Panc1 (cell line): ENCODE results near the gene VTI1A. TPM values are rescaled to one million over a fixed set of nuclear protein-coding genes. Genes with fewer than 3 reads are reported as not detected.

Source experiments
- ATAC-seq: fragments of 200-7000 bp; cut with Tn5 transposase; 2 replicates; pipeline ENCODE4 v1.9.1; 2020; ENCODE audit warnings: mild to moderate bottlenecking, moderate library complexity
- BruUV-seq: library from RNA; stranded (reverse); fragments of 400-500 nt; replicated peaks from 2 replicates; lab custom pipeline; 2021; lab: Mats Ljungman, UMichigan
- CTCF ChIA-PET: fragments of 300-600 bp; sonication (Branson Sonifier 250); formaldehyde crosslinking; loops from one replicate; lab custom pipeline; 2022; ENCODE audit warnings: antibody characterized with exemption; lab: Charles Lee
- POLR2A ChIA-PET: fragments of 300-600 bp; sonication (Branson Sonifier 250); formaldehyde crosslinking; loops from one replicate; lab custom pipeline; 2022; ENCODE audit warnings: antibody characterized with exemption; lab: Charles Lee
- DNase-seq: peaks from one replicate; pipeline ENCODE4 v3.0.0-alpha.2; 2010; ENCODE audit warnings: low read depth, low spot score
- H3K27ac ChIP-seq: 2 replicates; pipeline ENCODE4 v1.5.1; 2011; ENCODE audit warnings: mild to moderate bottlenecking, low read length, inconsistent platforms
- H3K27me3 ChIP-seq: fragments of 200-500 bp; sonication (Bioruptor generic); 2 replicates; pipeline ENCODE4 v1.6.0; 2014; ENCODE audit warnings: low read length, inconsistent platforms; ENCODE audit not compliant: control insufficient read depth, insufficient read depth
- H3K36me3 ChIP-seq: fragments of 200-500 bp; sonication (Bioruptor generic); 2 replicates; pipeline ENCODE4 v1.5.1; 2014; ENCODE audit warnings: inconsistent platforms, mild to moderate bottlenecking, low read length, moderate library complexity; ENCODE audit not compliant: control insufficient read depth, insufficient read depth
- H3K4me1 ChIP-seq: 2 replicates; pipeline ENCODE4 v1.5.1; 2011; ENCODE audit warnings: inconsistent platforms, mild to moderate bottlenecking, low read length, moderate library complexity; ENCODE audit not compliant: control insufficient read depth, insufficient read depth
- H3K4me3 ChIP-seq, 2 experiments: 2 replicates each; pipeline ENCODE4 v1.5.1; 2011 to 2012; ENCODE audit warnings: low read depth in 2 of 2, low read length in 2 of 2, mild to moderate bottlenecking in 2 of 2, inconsistent platforms in 1 of 2, moderate library complexity in 1 of 2
- H3K9me3 ChIP-seq: fragments of 200-500 bp; sonication (Bioruptor generic); 2 replicates; pipeline ENCODE4 v1.5.1; 2014; ENCODE audit warnings: low read depth, mild to moderate bottlenecking, inconsistent platforms, low read length, moderate library complexity; ENCODE audit not compliant: control insufficient read depth, insufficient read depth
- POLR2AphosphoS5 ChIP-seq: IDR thresholded peaks from 2 replicates; pipeline ENCODE4 v1.6.1; 2012; ENCODE audit warnings: mild to moderate bottlenecking, low read depth, low read length, moderate library complexity
- SIN3A ChIP-seq: IDR thresholded peaks from 2 replicates; pipeline ENCODE4 v1.6.1; 2012; ENCODE audit warnings: low read depth, mild to moderate bottlenecking, low read length, moderate library complexity, borderline replicate concordance; ENCODE audit not compliant: insufficient read depth
- TCF7L2 ChIP-seq: IDR thresholded peaks from 2 replicates; pipeline ENCODE4 v1.6.1; 2011; ENCODE audit warnings: mild to moderate bottlenecking, low read depth, low read length, inconsistent platforms
- in situ Hi-C: cut with HindIII; loops from 2 replicates; pipeline ENCODE4 v1.10.0; 2016; ENCODE audit warnings: low sequenced_read_pairs, low pct_unique_long_range_greater_than_20kb
- intact Hi-C: fragments of 100-400 bp; cut with micrococcal nuclease; formaldehyde crosslinking; loops from one replicate; pipeline ENCODE4 v1.10.0; 2022; ENCODE audit not compliant: unreplicated experiment
- total RNA-seq: library from RNA; stranded (reverse); gene quantifications from one replicate; pipeline ENCODE4 v1.2.1, GENCODE V29; 2021; ENCODE audit not compliant: unreplicated experiment
- TF ChIP-seq, protein P1 (sequence below): fragments of 450-650 bp; IDR thresholded peaks from 2 replicates; pipeline ENCODE4 v1.5.1; 2017; ENCODE audit warnings: mild to moderate bottlenecking
- TF ChIP-seq, protein P2 (sequence below), 2 experiments: IDR thresholded peaks; 2 replicates each; pipeline ENCODE4 v1.6.1; 2011 to 2012; ENCODE audit warnings: low read depth in 2 of 2, control low read depth in 1 of 2, low read length in 1 of 2, mild to moderate bottlenecking in 1 of 2, moderate library complexity in 1 of 2; ENCODE audit not compliant: insufficient read depth in 1 of 2

VTI1A gene
- total RNA-seq, 1 experiment from 2014 or later = 36.3 TPM

DNA sequence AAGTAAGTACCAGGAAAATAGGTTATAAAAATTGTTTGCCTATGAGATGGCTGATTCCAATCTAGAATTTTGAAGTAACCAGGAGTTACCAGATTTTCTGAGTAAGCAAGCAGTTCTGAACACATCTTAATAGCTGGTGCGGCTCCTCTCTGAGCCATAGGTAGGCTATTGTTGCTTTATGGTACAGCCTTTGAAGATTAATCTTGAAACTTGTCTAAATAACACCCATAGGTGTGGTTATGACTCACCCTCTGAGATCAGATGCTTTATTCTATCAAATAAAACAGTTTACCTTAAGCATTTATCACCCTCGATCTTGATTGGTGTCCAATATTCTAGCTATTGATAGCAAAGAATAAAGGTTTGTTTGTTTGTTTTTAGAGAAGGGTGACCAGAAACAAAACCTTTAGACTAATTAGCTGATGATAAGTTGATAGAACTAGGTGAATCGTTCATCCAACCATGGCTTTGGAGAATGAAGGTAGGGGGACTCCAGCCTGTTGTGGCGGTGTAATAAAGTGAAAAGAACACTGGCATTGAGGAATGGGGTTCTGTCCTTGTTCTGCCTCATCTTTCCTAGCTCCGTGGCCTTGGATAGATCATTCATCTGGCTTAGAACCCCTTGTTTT, 72.2 kb downstream of the VTI1A start:
- Histone ChIP-seq H3K27me3 (no peaks in the 10 kb centered on the region), H3K27ac (no peak overlapping the region), H3K36me3 (no peaks in the 10 kb centered on the region), H3K4me3 (no peak overlapping the region), H3K9me3 (no peaks in the 10 kb centered on the region), H3K4me1 (peaks cover 6% of the 10 kb centered on the region; the same call in 1 of the 2 replicates)
- TF ChIP-seq, protein P1, sequence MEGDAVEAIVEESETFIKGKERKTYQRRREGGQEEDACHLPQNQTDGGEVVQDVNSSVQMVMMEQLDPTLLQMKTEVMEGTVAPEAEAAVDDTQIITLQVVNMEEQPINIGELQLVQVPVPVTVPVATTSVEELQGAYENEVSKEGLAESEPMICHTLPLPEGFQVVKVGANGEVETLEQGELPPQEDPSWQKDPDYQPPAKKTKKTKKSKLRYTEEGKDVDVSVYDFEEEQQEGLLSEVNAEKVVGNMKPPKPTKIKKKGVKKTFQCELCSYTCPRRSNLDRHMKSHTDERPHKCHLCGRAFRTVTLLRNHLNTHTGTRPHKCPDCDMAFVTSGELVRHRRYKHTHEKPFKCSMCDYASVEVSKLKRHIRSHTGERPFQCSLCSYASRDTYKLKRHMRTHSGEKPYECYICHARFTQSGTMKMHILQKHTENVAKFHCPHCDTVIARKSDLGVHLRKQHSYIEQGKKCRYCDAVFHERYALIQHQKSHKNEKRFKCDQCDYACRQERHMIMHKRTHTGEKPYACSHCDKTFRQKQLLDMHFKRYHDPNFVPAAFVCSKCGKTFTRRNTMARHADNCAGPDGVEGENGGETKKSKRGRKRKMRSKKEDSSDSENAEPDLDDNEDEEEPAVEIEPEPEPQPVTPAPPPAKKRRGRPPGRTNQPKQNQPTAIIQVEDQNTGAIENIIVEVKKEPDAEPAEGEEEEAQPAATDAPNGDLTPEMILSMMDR = no peak
- TF ChIP-seq POLR2AphosphoS5 (no peak), TCF7L2 (0 out of 2 replicates have a peak, but pooled peaks have one; percentile 29)
- POLR2A ChIA-PET = no interaction called here
- ATAC-seq = no peak; the same call in 1 of the 2 replicates
- in situ Hi-C loops (no loop called here), intact Hi-C loops (no loop called here)
- BruUV-seq = no TSS peak
- no peak for DNase-seq
- CTCF ChIA-PET = no interaction called here

DNA sequence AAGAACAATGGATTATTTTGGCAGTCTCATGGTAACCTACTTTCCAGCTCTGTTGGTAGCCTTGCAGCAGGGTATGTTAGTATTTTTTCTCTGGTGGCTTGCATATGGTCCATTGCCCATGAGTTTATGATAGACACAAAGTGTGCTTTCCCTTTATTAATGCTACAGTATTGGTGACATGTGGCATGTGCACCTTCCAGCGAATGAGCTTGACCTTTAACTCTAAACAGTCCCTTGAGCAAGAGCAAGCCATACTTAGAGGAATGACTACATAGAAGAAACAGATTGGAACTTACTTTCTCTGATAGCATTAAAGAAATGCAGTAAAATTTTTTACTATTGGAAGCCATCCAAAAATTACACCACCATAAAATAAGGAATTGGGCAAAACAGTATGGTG, 73.9 kb downstream of the VTI1A start:
- no peaks in the 10 kb centered on the region for H3K9me3 ChIP-seq
- no peaks in the 10 kb centered on the region for H3K36me3 ChIP-seq
- in situ Hi-C loops (no loop called here), intact Hi-C loops (no loop called here)
- BruUV-seq = no TSS peak
- TF ChIP-seq, protein P2, sequence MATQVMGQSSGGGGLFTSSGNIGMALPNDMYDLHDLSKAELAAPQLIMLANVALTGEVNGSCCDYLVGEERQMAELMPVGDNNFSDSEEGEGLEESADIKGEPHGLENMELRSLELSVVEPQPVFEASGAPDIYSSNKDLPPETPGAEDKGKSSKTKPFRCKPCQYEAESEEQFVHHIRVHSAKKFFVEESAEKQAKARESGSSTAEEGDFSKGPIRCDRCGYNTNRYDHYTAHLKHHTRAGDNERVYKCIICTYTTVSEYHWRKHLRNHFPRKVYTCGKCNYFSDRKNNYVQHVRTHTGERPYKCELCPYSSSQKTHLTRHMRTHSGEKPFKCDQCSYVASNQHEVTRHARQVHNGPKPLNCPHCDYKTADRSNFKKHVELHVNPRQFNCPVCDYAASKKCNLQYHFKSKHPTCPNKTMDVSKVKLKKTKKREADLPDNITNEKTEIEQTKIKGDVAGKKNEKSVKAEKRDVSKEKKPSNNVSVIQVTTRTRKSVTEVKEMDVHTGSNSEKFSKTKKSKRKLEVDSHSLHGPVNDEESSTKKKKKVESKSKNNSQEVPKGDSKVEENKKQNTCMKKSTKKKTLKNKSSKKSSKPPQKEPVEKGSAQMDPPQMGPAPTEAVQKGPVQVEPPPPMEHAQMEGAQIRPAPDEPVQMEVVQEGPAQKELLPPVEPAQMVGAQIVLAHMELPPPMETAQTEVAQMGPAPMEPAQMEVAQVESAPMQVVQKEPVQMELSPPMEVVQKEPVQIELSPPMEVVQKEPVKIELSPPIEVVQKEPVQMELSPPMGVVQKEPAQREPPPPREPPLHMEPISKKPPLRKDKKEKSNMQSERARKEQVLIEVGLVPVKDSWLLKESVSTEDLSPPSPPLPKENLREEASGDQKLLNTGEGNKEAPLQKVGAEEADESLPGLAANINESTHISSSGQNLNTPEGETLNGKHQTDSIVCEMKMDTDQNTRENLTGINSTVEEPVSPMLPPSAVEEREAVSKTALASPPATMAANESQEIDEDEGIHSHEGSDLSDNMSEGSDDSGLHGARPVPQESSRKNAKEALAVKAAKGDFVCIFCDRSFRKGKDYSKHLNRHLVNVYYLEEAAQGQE (IDR thresholded peaks at IDR 0.05; ENCODE audit: insufficient read depth in 1 of 2, low read depth in 2 of 2, low read length in 1 of 2) = no peak
- TF ChIP-seq, protein P1 = no peak
- no peak for TF ChIP-seq SIN3A
- no peak for TF ChIP-seq TCF7L2
- TF ChIP-seq POLR2AphosphoS5 = no peak
- H3K27ac ChIP-seq = no peak overlapping the region
- peaks cover 6% of the 10 kb centered on the region; the same call in 1 of the 2 replicates for H3K4me1 ChIP-seq
- ATAC-seq = no peak
- CTCF ChIA-PET = interaction anchor here (0.7 kb wide), 1 partner anchor 1686 kb away, joined by 3 read pairs; no protein-coding TSS in a partner anchor
- no peak for DNase-seq
- H3K27me3 ChIP-seq = no peaks in the 10 kb centered on the region
- H3K4me3 ChIP-seq = no peak overlapping the region
- POLR2A ChIA-PET = no interaction called here
